Spleen (tissue), 11 donors: ENCODE results near the gene TOP2B. TPM values are rescaled to one million over a fixed set of nuclear protein-coding genes. Genes with fewer than 3 reads are reported as not detected.

Experiments
- DNase-seq: peaks from one replicate; pipeline ENCODE4 v3.0.0-alpha.2; 2020
- H3K27ac ChIP-seq, 8 donors: fragments of 200-600 bp; sonication (generic) in 7 of 8; 1 replicate in 4 of 8; 2 replicates in 4 of 8; pipeline versions ENCODE4 v1.5.0 to v1.8.0; 2016 to 2021; ENCODE audit warnings: inconsistent platforms in 4 of 8, mild to moderate bottlenecking in 4 of 8, moderate library complexity in 1 of 8
- H3K27me3 ChIP-seq, 7 donors: fragments of 200-600 bp; sonication (generic) in 6 of 7; replicated peaks in 1 of 7; 1 replicate in 4 of 7; 2 replicates in 3 of 7; pipeline versions ENCODE4 v1.5.0 to v1.8.0; 2016 to 2021; ENCODE audit warnings: inconsistent platforms in 3 of 7, mild to moderate bottlenecking in 1 of 7
- H3K36me3 ChIP-seq, 6 donors: fragments of 200-600 bp; sonication (generic) in 5 of 6; 1 replicate in 4 of 6; 2 replicates in 2 of 6; pipeline versions ENCODE4 v1.5.0 to v1.8.0; 2016 to 2021; ENCODE audit warnings: inconsistent platforms in 2 of 6
- H3K4me1 ChIP-seq, 6 donors: fragments of 200-600 bp; sonication (generic) in 5 of 6; 1 replicate in 3 of 6; 2 replicates in 3 of 6; pipeline versions ENCODE4 v1.5.0 to v1.8.0; 2016 to 2021; ENCODE audit warnings: inconsistent platforms in 3 of 6
- H3K4me3 ChIP-seq, 8 donors: fragments of 200-600 bp; sonication (generic) in 7 of 8; 1 replicate in 4 of 8; 2 replicates in 4 of 8; pipeline versions ENCODE4 v1.5.0 to v1.8.0; 2016 to 2021; ENCODE audit warnings: inconsistent platforms in 4 of 8, mild to moderate bottlenecking in 4 of 8, moderate library complexity in 2 of 8
- H3K9me3 ChIP-seq, 8 donors: fragments of 200-600 bp; sonication (generic) in 7 of 8; 1 replicate in 4 of 8; 2 replicates in 4 of 8; pipeline versions ENCODE4 v1.5.0 to v1.8.0; 2016 to 2021; ENCODE audit warnings: inconsistent platforms in 4 of 8
- CTCF ChIP-seq, 11 experiments: fragments of 200-600 bp in 7 of 11; fragments of 450-650 bp in 4 of 11; sonication (generic) in 4 of 11; IDR thresholded peaks in 8 of 11; conservative IDR thresholded peaks in 3 of 11; 1 replicate in 7 of 11; 2 replicates in 4 of 11; pipeline versions ENCODE4 v1.4.0 to v1.8.0; 2016 to 2021; ENCODE audit warnings: antibody characterized with exemption in 11 of 11, inconsistent platforms in 4 of 11, mild to moderate bottlenecking in 1 of 11
- POLR2A ChIP-seq, 3 donors: fragments of 450-650 bp; IDR thresholded peaks; one replicate each; pipeline ENCODE4 v1.5.1; 2017; ENCODE audit warnings: antibody characterized with exemption in 3 of 3, mild to moderate bottlenecking in 1 of 3
- POLR2AphosphoS5 ChIP-seq, 3 donors: sonication (generic); formaldehyde crosslinking; IDR thresholded peaks; one replicate each; pipeline ENCODE4 v1.5.1; 2017; ENCODE audit warnings: antibody characterized with exemption in 3 of 3
- WGBS, 5 donors: extraction: QIAGEN DNeasy Blood & Tissue Kit in 3 of 5; methylation state at CpG; one replicate each; pipeline versions ENCODE4 v1.1.5 to v1.1.7; 2013 to 2018; 5-methylcytosine and 5-hydroxymethylcytosine counted together
- intact Hi-C: fragments of 100-400 bp; cut with DNase I; formaldehyde crosslinking; loops from one replicate; pipeline ENCODE4 v1.15.0; 2023; ENCODE audit warnings: low total_unique reads
- polyA plus RNA-seq, 3 donors: library from polyadenylated mRNA; stranded (reverse); fragments of 200-250 nt; gene quantifications; one replicate each; pipeline ENCODE4 v1.2.1, GENCODE V29; 2013
- total RNA-seq, 7 donors: library from RNA; depleted of rRNA in 3 of 7; stranded (reverse); fragments of >200 nt in 3 of 7; fragmentation: NEBNext Ultra II Directional in 4 of 7; extraction: Animal tissue kit (Norgen Biotek cat#: 25700) in 4 of 7; gene quantifications; one replicate each; pipeline versions ENCODE4 v1.1.0 to v1.2.1, GENCODE V29; 2016 to 2021
- donor health status: healthy with polysubstance abuse.
- donor health status: DM: no; HTN: no; CAD: no; lungs with moderate emphysema.
- donor health status: DM: no; HTN: no; CAD: no.
- donor health status: Bipolar disorder and iron deficiency.
- donor health status: healthy.
- donor health status: DM: no; HTN: no; CAD: no.
- donor health status: DM: yes; HTN: yes; CAD: no.

The TOP2B gene
- total and polyA plus RNA-seq, 10 donors, result 56.2 to 135 (median 118) TPM

- TF ChIP-seq POLR2A (IDR thresholded peaks at IDR 0.05), result no peak
- peak in 1 of 3 donors; percentile 16 for TF ChIP-seq POLR2AphosphoS5 (IDR thresholded peaks at IDR 0.05)
- no peak for TF ChIP-seq CTCF (IDR thresholded peaks at IDR 0.05 in 8 of 11, conservative IDR thresholded peaks at IDR 0.05 in 3 of 11)
- Histone ChIP-seq H3K9me3 (no peaks in the 10 kb centered on the region), H3K27me3 (no peaks in the 10 kb centered on the region), H3K4me1 (peaks cover 35 to 62% (median 56%) of the 10 kb centered on the region in 6 donors), H3K27ac (peak overlapping the region; percentile 93 to 99 (median 98)), H3K4me3 (peak overlapping the region; percentile 65 to 86 (median 80)), H3K36me3 (no peaks in the 10 kb centered on the region)
- 0 to 1% (median 1%) methylated on average over 53 to 115 of the region's 115 CpGs for whole genome bisulfite sequencing, 5 donors
- peak; percentile 95 for DNase-seq
- intact Hi-C loops, result no loop called here
Observed at GRCh38 chr3:25663869-25664811, 567 bp downstream of the TOP2B start.

GRCh38 chr3:25663347-25663868, 1.3 kb downstream of the TOP2B start:
- no peaks in the 10 kb centered on the region for H3K27me3 ChIP-seq
- DNase-seq, result no peak
- TF ChIP-seq POLR2AphosphoS5 (IDR thresholded peaks at IDR 0.05) (no peak), POLR2A (IDR thresholded peaks at IDR 0.05) (no peak), CTCF (IDR thresholded peaks at IDR 0.05 in 8 of 11, conservative IDR thresholded peaks at IDR 0.05 in 3 of 11) (no peak)
- H3K9me3 ChIP-seq, result no peaks in the 10 kb centered on the region
- H3K36me3 ChIP-seq, result no peaks in the 10 kb centered on the region
- H3K27ac ChIP-seq, result peak overlapping the region; percentile 93 to 99 (median 98)
- H3K4me3 ChIP-seq, result peak overlapping the region; percentile 65 to 86 (median 80)
- H3K4me1 ChIP-seq, result peaks cover 40 to 69% (median 63%) of the 10 kb centered on the region in 6 donors
- WGBS, 5 donors, result 0 to 1% (median 1%) methylated on average over 15 of the region's 15 CpGs
- intact Hi-C loops, result no loop called here

- Histone ChIP-seq H3K4me1 (peaks cover 40 to 74% (median 64%) of the 10 kb centered on the region in 6 donors), H3K27me3 (no peaks in the 10 kb centered on the region), H3K36me3 (no peaks in the 10 kb centered on the region), H3K9me3 (no peaks in the 10 kb centered on the region), H3K27ac (peak overlapping the region; percentile 93 to 99 (median 98)), H3K4me3 (peak overlapping the region; percentile 65 to 86 (median 80))
- intact Hi-C loops, result no loop called here
- 8 to 16% (median 12%) methylated on average over 7 of the region's 7 CpGs for WGBS, 5 donors
- DNase-seq, result no peak
- no peak for TF ChIP-seq POLR2AphosphoS5 (IDR thresholded peaks at IDR 0.05)
Observed at GRCh38 chr3:25662736-25663320, 1.9 kb downstream of the TOP2B start.

GRCh38 chr3:25661694-25662437, 2.8 kb downstream of the TOP2B start:
- Histone ChIP-seq H3K9me3 (no peaks in the 10 kb centered on the region), H3K27me3 (no peaks in the 10 kb centered on the region), H3K4me3 (peak overlapping the region in 6 of 8 donors; percentile 74 to 86 (median 80)), H3K36me3 (no peaks in the 10 kb centered on the region), H3K4me1 (peaks cover 44 to 82% (median 72%) of the 10 kb centered on the region in 6 donors), H3K27ac (peak overlapping the region in 1 of 8 donors; percentile 98)
- TF ChIP-seq CTCF (IDR thresholded peaks at IDR 0.05 in 8 of 11, conservative IDR thresholded peaks at IDR 0.05 in 3 of 11), result no peak
- intact Hi-C loops, result no loop called here
- 18 to 34% (median 20%) methylated on average over 4 of the region's 4 CpGs for WGBS, 5 donors
- DNase-seq, result no peak
